DND-41 (cell line): ENCODE data around the gene ARIH2.

ENCODE experiments used
- ATAC-seq: fragments of 200-7000 bp; cut with Tn5 transposase; 3 replicates; pipeline ENCODE4 v1.9.1; 2021; ENCODE audit warnings: low read depth; ENCODE audit not compliant: insufficient read depth
- DNase-seq: peaks from one replicate; pipeline ENCODE4 v3.0.0-alpha.2; 2020
- H2AFZ ChIP-seq: 2 replicates; pipeline ENCODE4 v1.6.0; 2012; ENCODE audit warnings: low read depth, low read length
- H3K27ac ChIP-seq: 2 replicates; pipeline ENCODE4 v1.5.1; 2012; ENCODE audit warnings: low read length, inconsistent platforms
- H3K27me3 ChIP-seq: fragments of 200-600 bp; sonication (generic); 2 replicates; pipeline ENCODE4 v1.6.0; 2012; ENCODE audit warnings: low read length, mild to moderate bottlenecking, inconsistent platforms; ENCODE audit not compliant: insufficient read depth, poor library complexity
- H3K36me3 ChIP-seq: 2 replicates; pipeline ENCODE4 v1.5.1; 2012; ENCODE audit warnings: low read length, inconsistent platforms; ENCODE audit not compliant: insufficient read depth
- H3K4me1 ChIP-seq: 2 replicates; pipeline ENCODE4 v1.5.1; 2012; ENCODE audit warnings: mild to moderate bottlenecking, low read length; ENCODE audit not compliant: insufficient read depth
- H3K4me2 ChIP-seq: 2 replicates; pipeline ENCODE4 v1.6.0; 2012; ENCODE audit warnings: mild to moderate bottlenecking, moderate library complexity, low read length, inconsistent platforms; ENCODE audit not compliant: insufficient read depth
- H3K4me3 ChIP-seq, 2 experiments: fragments of 200-600 bp in 1 of 2; shearing (Covaris generic) in 1 of 2; 2 replicates each; pipeline ENCODE4 v1.5.1; 2012 to 2016; ENCODE audit warnings: inconsistent platforms in 2 of 2, low read length in 2 of 2, mild to moderate bottlenecking in 2 of 2, low read depth in 1 of 2, moderate library complexity in 1 of 2
- H3K79me2 ChIP-seq: 2 replicates; pipeline ENCODE4 v1.6.0; 2012; ENCODE audit warnings: low read length, inconsistent platforms; ENCODE audit not compliant: insufficient read depth
- H3K9ac ChIP-seq: 2 replicates; pipeline ENCODE4 v1.6.0; 2012; ENCODE audit warnings: low read depth, mild to moderate bottlenecking, inconsistent platforms, low read length, moderate library complexity
- H3K9me3 ChIP-seq: 2 replicates; pipeline ENCODE4 v1.5.1; 2012; ENCODE audit warnings: low read length, moderate library complexity, mild to moderate bottlenecking, inconsistent platforms; ENCODE audit not compliant: insufficient read depth, severe bottlenecking
- H4K20me1 ChIP-seq: 2 replicates; pipeline ENCODE4 v1.6.0; 2012; ENCODE audit warnings: low read length; ENCODE audit not compliant: insufficient read depth
- CTCF ChIP-seq: IDR thresholded peaks from 2 replicates; pipeline ENCODE4 v1.5.1; 2012; ENCODE audit warnings: borderline replicate concordance, low read length, moderate library complexity, mild to moderate bottlenecking; ENCODE audit not compliant: poor library complexity, severe bottlenecking; ENCODE audit errors: extremely low read depth
- EZH2 ChIP-seq: IDR thresholded peaks from 3 replicates; pipeline ENCODE4 v1.6.1; 2012; ENCODE audit warnings: borderline replicate concordance, low read depth, mild to moderate bottlenecking, moderate library complexity, low read length, inconsistent platforms; ENCODE audit not compliant: severe bottlenecking

Gene ARIH2

GRCh38 chr3:48930590-48930989 is 11.9 kb downstream of the ARIH2 start:
- Histone ChIP-seq H3K4me3 (no peak overlapping the region), H2AFZ (no peak overlapping the region), H3K9ac (no peak overlapping the region), H3K36me3 (peaks cover 85% of the 10 kb centered on the region), H3K4me2 (no peak overlapping the region), H3K9me3 (no peaks in the 10 kb centered on the region), H3K27me3 (no peaks in the 10 kb centered on the region), H3K4me1 (peaks cover 6% of the 10 kb centered on the region; the same call in 1 of the 2 replicates), H3K79me2 (peaks cover 98% of the 10 kb centered on the region), H4K20me1 (peaks cover 60% of the 10 kb centered on the region; the same call in 1 of the 2 replicates), H3K27ac (no peak overlapping the region)
- DNase-seq, result no peak
- TF ChIP-seq CTCF, result no peak
- no peak for TF ChIP-seq EZH2
- ATAC-seq, result no peak

- Histone ChIP-seq H3K9me3 (no peaks in the 10 kb centered on the region), H3K4me1 (peaks cover 6% of the 10 kb centered on the region; the same call in 1 of the 2 replicates), H3K4me3 (no peak overlapping the region), H3K36me3 (peaks cover 73% of the 10 kb centered on the region), H4K20me1 (peaks cover 59% of the 10 kb centered on the region; the same call in 1 of the 2 replicates), H3K27ac (no peak overlapping the region), H3K27me3 (no peaks in the 10 kb centered on the region), H3K79me2 (peaks cover 96% of the 10 kb centered on the region), H3K4me2 (no peak overlapping the region), H2AFZ (no peak overlapping the region), H3K9ac (no peak overlapping the region)
- no peak for DNase-seq
- TF ChIP-seq EZH2, result no peak
- no peak for TF ChIP-seq CTCF
- ATAC-seq, result no peak
These were observed 13.4 kb downstream of the ARIH2 start for GRCh38 chr3:48931944-48932580.

- H4K20me1 ChIP-seq, result peaks cover 41% of the 10 kb centered on the region; the same call in 1 of the 2 replicates
- H3K79me2 ChIP-seq, result peaks cover 87% of the 10 kb centered on the region
These were observed 15.8 kb downstream of the ARIH2 start for GRCh38 chr3:48934333-48934991.

More at GRCh38 chr3:48934333-48934991, 15.8 kb downstream of the ARIH2 start:
- Histone ChIP-seq H3K4me2 (no peak overlapping the region), H3K4me3 (no peak overlapping the region), H3K27ac (no peak overlapping the region), H3K9ac (no peak overlapping the region), H3K27me3 (no peaks in the 10 kb centered on the region), H3K36me3 (peaks cover 55% of the 10 kb centered on the region), H2AFZ (no peak overlapping the region), H3K4me1 (no peaks in the 10 kb centered on the region), H3K9me3 (no peaks in the 10 kb centered on the region)
- DNase-seq (no peak), ATAC-seq (no peak)
- no peak for TF ChIP-seq CTCF
- TF ChIP-seq EZH2, result no peak
